ENCODE data around the gene ZNF324B. TPM values are rescaled to one million over a fixed set of nuclear protein-coding genes. Genes with fewer than 3 reads are reported as not detected.

The ZNF324B gene
- total RNA-seq, 4 donors from 2014 or later: 6.5 to 10.1 (median 8.0) TPM

GRCh38 chr19:58491393-58491792 is 40.0 kb downstream of the ZNF324B start:
- H3K27me3 ChIP-seq: no peaks in the 10 kb centered on the region
- no peak overlapping the region for H3K27ac ChIP-seq
- intact Hi-C loops (cut with DNase I): no loop called here
- peaks cover 0 to 18% (median 5%) of the 10 kb centered on the region in 3 donors for H3K4me1 ChIP-seq
- TF ChIP-seq POLR2A (IDR thresholded peaks at IDR 0.05) (no peak), CTCF (IDR thresholded peaks at IDR 0.05) (no peak)
- DNase-seq: no peak
- 86 to 88% methylated on average over 5 of the region's 5 CpGs for WGBS, 2 donors
- H3K36me3 ChIP-seq: no peaks in the 10 kb centered on the region
- no peaks in the 10 kb centered on the region for H3K9me3 ChIP-seq
- H3K4me3 ChIP-seq: no peak overlapping the region

- no peak for DNase-seq
- TF ChIP-seq POLR2A (IDR thresholded peaks at IDR 0.05): no peak
- TF ChIP-seq CTCF (IDR thresholded peaks at IDR 0.05): no peak
- Histone ChIP-seq H3K27me3 (no peaks in the 10 kb centered on the region), H3K27ac (no peak overlapping the region), H3K4me1 (peaks cover 0 to 16% (median 5%) of the 10 kb centered on the region in 3 donors), H3K36me3 (no peaks in the 10 kb centered on the region), H3K4me3 (no peak overlapping the region), H3K9me3 (no peaks in the 10 kb centered on the region)
- intact Hi-C loops (cut with DNase I): no loop called here
- 78 to 93% methylated on average over 14 of the region's 14 CpGs for WGBS, 2 donors
Measured at GRCh38 chr19:58492265-58492664, 40.8 kb downstream of the ZNF324B start.

- no peak for TF ChIP-seq POLR2A (IDR thresholded peaks at IDR 0.05)
- TF ChIP-seq CTCF (IDR thresholded peaks at IDR 0.05): no peak
- no peaks in the 10 kb centered on the region for H3K36me3 ChIP-seq
- H3K4me1 ChIP-seq: peaks cover 10 to 30% (median 18%) of the 10 kb centered on the region in 3 donors
- no peak for DNase-seq
- H3K4me3 ChIP-seq: no peak overlapping the region
- WGBS, 2 donors: 36 to 76% methylated on average over 3 to 5 of the region's 8 CpGs
- no peaks in the 10 kb centered on the region for H3K27me3 ChIP-seq
- H3K9me3 ChIP-seq: no peaks in the 10 kb centered on the region
- no peak overlapping the region for H3K27ac ChIP-seq
- intact Hi-C loops (cut with DNase I): no loop called here
Measured at GRCh38 chr19:58497634-58498170, 46.3 kb downstream of the ZNF324B start.

- TF ChIP-seq POLR2A (IDR thresholded peaks at IDR 0.05) (no peak), CTCF (IDR thresholded peaks at IDR 0.05) (no peak)
- peak overlapping the region; percentile 10 to 89 (median 87) for H3K27ac ChIP-seq
- intact Hi-C loops (cut with DNase I): no loop called here
- H3K4me1 ChIP-seq: peaks cover 10 to 30% (median 18%) of the 10 kb centered on the region in 3 donors
- 58 to 66% methylated on average over 10 to 11 of the region's 22 CpGs for WGBS, 2 donors
- H3K4me3 ChIP-seq: peak overlapping the region; percentile 41 to 72 (median 62)
- no peak for DNase-seq
- no peaks in the 10 kb centered on the region for H3K36me3 ChIP-seq
- no peaks in the 10 kb centered on the region for H3K9me3 ChIP-seq
- no peaks in the 10 kb centered on the region for H3K27me3 ChIP-seq
Measured at GRCh38 chr19:58498316-58499020, 47.0 kb downstream of the ZNF324B start.

Measured in esophagus squamous epithelium (tissue), 5 donors.